HepG2 (cell line): ENCODE measurements around the gene MIEF2. TPM values are rescaled to one million over a fixed set of nuclear protein-coding genes. Genes with fewer than 3 reads are reported as not detected.

Experiments
- ELF4 ChIP-seq: sonication (generic); formaldehyde crosslinking; IDR thresholded peaks from 2 replicates; pipeline ENCODE4 v1.5.0; 2020; ENCODE audit warnings: missing genetic modification reagents, mild to moderate bottlenecking, moderate library complexity, borderline replicate concordance
- GTF2F1 ChIP-seq: fragments of 150-350 bp; IDR thresholded peaks from 2 replicates; pipeline ENCODE4 v1.6.1; 2014; ENCODE audit warnings: low read length
- HMG20A ChIP-seq: IDR thresholded peaks from 2 replicates; pipeline ENCODE4 v1.6.1; 2016; ENCODE audit warnings: borderline replicate concordance
- IRX3 ChIP-seq: sonication (generic); formaldehyde crosslinking; IDR thresholded peaks from 2 replicates; pipeline ENCODE4 v1.8.1; 2023; ENCODE audit warnings: mild to moderate bottlenecking, low read depth, missing genetic modification reagents, borderline replicate concordance
- KMT2A ChIP-seq: sonication (generic); formaldehyde crosslinking; IDR thresholded peaks from 2 replicates; pipeline ENCODE4 v1.4.0; 2020; ENCODE audit warnings: missing genetic modification reagents
- MEF2D ChIP-seq: sonication (generic); formaldehyde crosslinking; IDR thresholded peaks from 2 replicates; pipeline ENCODE4 v1.5.1; 2020; ENCODE audit warnings: mild to moderate bottlenecking, missing genetic modification reagents
- MIER3 ChIP-seq: IDR thresholded peaks from 2 replicates; pipeline ENCODE4 v1.6.1; 2016; ENCODE audit warnings: missing compliant biosample characterization, borderline replicate concordance
- NR3C1 ChIP-seq: sonication (generic); formaldehyde crosslinking; IDR thresholded peaks from 2 replicates; pipeline ENCODE4 v1.4.0; 2020; ENCODE audit warnings: missing genetic modification reagents
- SNAI1 ChIP-seq: sonication (generic); formaldehyde crosslinking; IDR thresholded peaks from 2 replicates; pipeline ENCODE4 v1.5.0; 2020; ENCODE audit warnings: mild to moderate bottlenecking, missing genetic modification reagents, borderline replicate concordance
- SRY ChIP-seq: sonication (generic); formaldehyde crosslinking; IDR thresholded peaks from 2 replicates; pipeline ENCODE4 v1.8.0; 2022; ENCODE audit warnings: mild to moderate bottlenecking, missing genetic modification reagents
- TRIM24 ChIP-seq: sonication (generic); formaldehyde crosslinking; IDR thresholded peaks from 2 replicates; pipeline ENCODE4 v1.8.0; 2022; ENCODE audit warnings: mild to moderate bottlenecking, missing genetic modification reagents
- ZBTB20 ChIP-seq: sonication (generic); formaldehyde crosslinking; IDR thresholded peaks from 2 replicates; pipeline ENCODE4 v1.8.1; 2023; ENCODE audit warnings: missing genetic modification reagents, low read depth, mild to moderate bottlenecking, borderline replicate concordance
- ZFX ChIP-seq: sonication (generic); formaldehyde crosslinking; IDR thresholded peaks from 2 replicates; pipeline ENCODE4 v1.4.0; 2020; ENCODE audit warnings: mild to moderate bottlenecking, low read depth, missing genetic modification reagents, moderate library complexity
- ZNF121 ChIP-seq: sonication (generic); formaldehyde crosslinking; IDR thresholded peaks from 2 replicates; pipeline ENCODE4 v1.5.0; 2020; ENCODE audit warnings: mild to moderate bottlenecking, missing genetic modification reagents
- ZNF331 ChIP-seq: sonication (generic); formaldehyde crosslinking; IDR thresholded peaks from 2 replicates; pipeline ENCODE4 v1.4.0; 2020; ENCODE audit warnings: missing genetic modification reagents
- ZNF354B ChIP-seq: sonication (generic); formaldehyde crosslinking; IDR thresholded peaks from 2 replicates; pipeline ENCODE4 v1.8.0; 2022; ENCODE audit warnings: mild to moderate bottlenecking, missing genetic modification reagents
- ZNF616 ChIP-seq: sonication (generic); formaldehyde crosslinking; IDR thresholded peaks from 2 replicates; pipeline ENCODE4 v1.5.0; 2020; ENCODE audit warnings: low read depth, mild to moderate bottlenecking, missing genetic modification reagents
- ZNF678 ChIP-seq: sonication (generic); formaldehyde crosslinking; IDR thresholded peaks from 2 replicates; pipeline ENCODE4 v1.4.0; 2020; ENCODE audit warnings: mild to moderate bottlenecking, missing genetic modification reagents
- ZNF720 ChIP-seq: sonication (generic); formaldehyde crosslinking; IDR thresholded peaks from 2 replicates; pipeline ENCODE4 v1.4.0; 2020; ENCODE audit warnings: missing genetic modification reagents
- ZNF772 ChIP-seq: sonication (generic); formaldehyde crosslinking; IDR thresholded peaks from 2 replicates; pipeline ENCODE4 v1.5.0; 2020; ENCODE audit warnings: mild to moderate bottlenecking, missing genetic modification reagents
- ZNF878 ChIP-seq: sonication (generic); formaldehyde crosslinking; IDR thresholded peaks from 2 replicates; pipeline ENCODE4 v1.8.1; 2023; ENCODE audit warnings: mild to moderate bottlenecking, missing genetic modification reagents, moderate library complexity
- polyA plus RNA-seq, 8 experiments: library from polyadenylated mRNA; depleted of rRNA in 3 of 8; stranded (reverse) in 7 of 8; unstranded in 1 of 8; fragments of >200 nt; fragmentation: Illumina TruSeq in 4 of 8; extraction: Trizol in 4 of 8; gene quantifications; 2 replicates each; pipeline versions ENCODE4 v1.2.1 to v1.2.3, GENCODE V29; 2011 to 2016; ENCODE audit warnings: low read depth in 4 of 8, missing spikeins in 1 of 8, mixed read lengths in 1 of 8; ENCODE audit not compliant: insufficient read depth in 1 of 8
- total RNA-seq, 5 experiments: library from RNA; depleted of rRNA; stranded (reverse); fragments of >200 nt; fragmentation: Illumina TruSeq; extraction: Trizol; gene quantifications; 2 replicates each; pipeline ENCODE4 v1.2.3, GENCODE V29; 2016; ENCODE audit warnings: low read depth in 1 of 5
- TF ChIP-seq, protein P1 (sequence below): sonication (generic); formaldehyde crosslinking; IDR thresholded peaks from 2 replicates; pipeline ENCODE4 v1.4.0; 2020; ENCODE audit warnings: missing genetic modification reagents
- TF ChIP-seq, protein P2 (sequence below): IDR thresholded peaks from 2 replicates; pipeline ENCODE4 v1.6.1; 2016; ENCODE audit warnings: missing compliant biosample characterization, missing genetic modification reagents, borderline replicate concordance
- TF ChIP-seq, protein P3 (sequence below): sonication (generic); formaldehyde crosslinking; IDR thresholded peaks from 2 replicates; pipeline ENCODE4 v1.5.1; 2020; ENCODE audit warnings: missing genetic modification reagents, mild to moderate bottlenecking, borderline replicate concordance
- TF ChIP-seq, protein P4 (sequence below): sonication (generic); formaldehyde crosslinking; IDR thresholded peaks from 2 replicates; pipeline ENCODE4 v1.5.0; 2020; ENCODE audit warnings: mild to moderate bottlenecking, missing genetic modification reagents

Gene MIEF2
- total and polyA plus RNA-seq, 2 of the 13 experiments (the other 11 are each of a cell fraction or from before 2014, with no cell fraction given) = 6.0 to 8.0 TPM

DNA sequence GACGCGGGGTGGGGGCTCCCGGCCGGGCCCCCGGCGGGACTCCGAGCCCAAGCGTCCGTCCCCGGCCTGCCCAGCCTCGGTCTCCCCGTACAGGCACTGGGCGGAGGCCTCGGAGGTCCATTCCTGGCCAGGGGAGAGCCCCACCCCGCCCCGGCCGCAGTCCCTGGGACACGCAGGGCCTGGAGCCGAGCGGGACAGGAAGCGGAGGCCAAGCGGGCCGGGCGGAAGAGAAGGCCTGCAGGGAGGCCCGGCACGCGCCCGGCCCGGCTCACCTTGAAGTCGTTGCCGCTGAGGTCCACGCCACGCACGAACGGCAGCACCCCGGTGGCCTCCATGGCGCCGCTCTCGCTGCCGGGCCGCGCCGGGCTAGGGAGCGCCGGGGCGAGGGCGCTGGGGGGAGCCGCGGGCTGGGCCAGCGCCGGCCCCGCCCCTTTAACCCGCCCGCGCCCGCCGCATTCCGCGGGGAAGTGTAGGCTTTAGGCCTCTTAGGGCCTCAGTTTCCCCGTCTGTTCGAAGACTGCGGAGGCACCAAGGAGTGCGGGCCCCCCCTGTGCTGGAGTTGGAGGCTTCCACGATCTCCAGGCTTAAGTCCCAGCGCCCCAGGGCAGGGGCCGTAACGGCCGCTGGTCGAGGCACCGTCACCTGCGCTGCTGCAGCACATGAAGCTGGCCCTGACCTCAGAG, 2.0 kb upstream of the MIEF2 start, which contains the start of gene FLII (continued):
- TF ChIP-seq HMG20A (CRISPR knock-in tag) (no peak), GTF2F1 (no peak), IRX3 (CRISPR knock-in tag) (no peak), TRIM24 (CRISPR knock-in tag) (no peak), ZBTB20 (CRISPR knock-in tag) (no peak), MEF2D (CRISPR knock-in tag) (no peak), ZNF772 (CRISPR knock-in tag) (peak; percentile 78; the same call in 1 of the 2 replicates), SRY (CRISPR knock-in tag) (no peak; the same call in 1 of the 2 replicates), ZNF678 (CRISPR knock-in tag) (no peak), MIER3 (CRISPR knock-in tag) (no peak), ZFX (peak; percentile 93), SNAI1 (CRISPR knock-in tag) (no peak), ZNF121 (CRISPR knock-in tag) (no peak), ZNF878 (no peak), NR3C1 (CRISPR knock-in tag) (no peak), ZNF331 (no peak; the same call in 1 of the 2 replicates), ZNF354B (CRISPR knock-in tag) (no peak), ZNF720 (no peak), ZNF616 (CRISPR knock-in tag) (no peak), ELF4 (CRISPR knock-in tag) (no peak; the same call in 1 of the 2 replicates), KMT2A (CRISPR knock-in tag) (no peak; the same call in 1 of the 2 replicates)
- TF ChIP-seq, protein P1, sequence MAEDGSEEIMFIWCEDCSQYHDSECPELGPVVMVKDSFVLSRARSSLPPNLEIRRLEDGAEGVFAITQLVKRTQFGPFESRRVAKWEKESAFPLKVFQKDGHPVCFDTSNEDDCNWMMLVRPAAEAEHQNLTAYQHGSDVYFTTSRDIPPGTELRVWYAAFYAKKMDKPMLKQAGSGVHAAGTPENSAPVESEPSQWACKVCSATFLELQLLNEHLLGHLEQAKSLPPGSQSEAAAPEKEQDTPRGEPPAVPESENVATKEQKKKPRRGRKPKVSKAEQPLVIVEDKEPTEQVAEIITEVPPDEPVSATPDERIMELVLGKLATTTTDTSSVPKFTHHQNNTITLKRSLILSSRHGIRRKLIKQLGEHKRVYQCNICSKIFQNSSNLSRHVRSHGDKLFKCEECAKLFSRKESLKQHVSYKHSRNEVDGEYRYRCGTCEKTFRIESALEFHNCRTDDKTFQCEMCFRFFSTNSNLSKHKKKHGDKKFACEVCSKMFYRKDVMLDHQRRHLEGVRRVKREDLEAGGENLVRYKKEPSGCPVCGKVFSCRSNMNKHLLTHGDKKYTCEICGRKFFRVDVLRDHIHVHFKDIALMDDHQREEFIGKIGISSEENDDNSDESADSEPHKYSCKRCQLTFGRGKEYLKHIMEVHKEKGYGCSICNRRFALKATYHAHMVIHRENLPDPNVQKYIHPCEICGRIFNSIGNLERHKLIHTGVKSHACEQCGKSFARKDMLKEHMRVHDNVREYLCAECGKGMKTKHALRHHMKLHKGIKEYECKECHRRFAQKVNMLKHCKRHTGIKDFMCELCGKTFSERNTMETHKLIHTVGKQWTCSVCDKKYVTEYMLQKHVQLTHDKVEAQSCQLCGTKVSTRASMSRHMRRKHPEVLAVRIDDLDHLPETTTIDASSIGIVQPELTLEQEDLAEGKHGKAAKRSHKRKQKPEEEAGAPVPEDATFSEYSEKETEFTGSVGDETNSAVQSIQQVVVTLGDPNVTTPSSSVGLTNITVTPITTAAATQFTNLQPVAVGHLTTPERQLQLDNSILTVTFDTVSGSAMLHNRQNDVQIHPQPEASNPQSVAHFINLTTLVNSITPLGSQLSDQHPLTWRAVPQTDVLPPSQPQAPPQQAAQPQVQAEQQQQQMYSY = no peak
- TF ChIP-seq, protein P2, sequence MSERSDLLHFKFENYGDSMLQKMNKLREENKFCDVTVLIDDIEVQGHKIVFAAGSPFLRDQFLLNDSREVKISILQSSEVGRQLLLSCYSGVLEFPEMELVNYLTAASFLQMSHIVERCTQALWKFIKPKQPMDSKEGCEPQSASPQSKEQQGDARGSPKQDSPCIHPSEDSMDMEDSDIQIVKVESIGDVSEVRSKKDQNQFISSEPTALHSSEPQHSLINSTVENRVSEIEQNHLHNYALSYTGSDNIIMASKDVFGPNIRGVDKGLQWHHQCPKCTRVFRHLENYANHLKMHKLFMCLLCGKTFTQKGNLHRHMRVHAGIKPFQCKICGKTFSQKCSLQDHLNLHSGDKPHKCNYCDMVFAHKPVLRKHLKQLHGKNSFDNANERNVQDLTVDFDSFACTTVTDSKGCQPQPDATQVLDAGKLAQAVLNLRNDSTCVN = no peak
- TF ChIP-seq, protein P3, sequence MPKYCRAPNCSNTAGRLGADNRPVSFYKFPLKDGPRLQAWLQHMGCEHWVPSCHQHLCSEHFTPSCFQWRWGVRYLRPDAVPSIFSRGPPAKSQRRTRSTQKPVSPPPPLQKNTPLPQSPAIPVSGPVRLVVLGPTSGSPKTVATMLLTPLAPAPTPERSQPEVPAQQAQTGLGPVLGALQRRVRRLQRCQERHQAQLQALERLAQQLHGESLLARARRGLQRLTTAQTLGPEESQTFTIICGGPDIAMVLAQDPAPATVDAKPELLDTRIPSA = no peak
- TF ChIP-seq, protein P4, sequence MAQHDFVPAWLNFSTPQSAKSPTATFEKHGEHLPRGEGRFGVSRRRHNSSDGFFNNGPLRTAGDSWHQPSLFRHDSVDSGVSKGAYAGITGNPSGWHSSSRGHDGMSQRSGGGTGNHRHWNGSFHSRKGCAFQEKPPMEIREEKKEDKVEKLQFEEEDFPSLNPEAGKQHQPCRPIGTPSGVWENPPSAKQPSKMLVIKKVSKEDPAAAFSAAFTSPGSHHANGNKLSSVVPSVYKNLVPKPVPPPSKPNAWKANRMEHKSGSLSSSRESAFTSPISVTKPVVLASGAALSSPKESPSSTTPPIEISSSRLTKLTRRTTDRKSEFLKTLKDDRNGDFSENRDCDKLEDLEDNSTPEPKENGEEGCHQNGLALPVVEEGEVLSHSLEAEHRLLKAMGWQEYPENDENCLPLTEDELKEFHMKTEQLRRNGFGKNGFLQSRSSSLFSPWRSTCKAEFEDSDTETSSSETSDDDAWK (CRISPR knock-in tag) = no peak
